ENCODE data around the gene USP31.

USP31 gene

GRCh38 chr16:23055481-23055880 lies 93.8 kb downstream of the USP31 start:
- no peak for DNase-seq (ENCODE audit: insufficient read length, low spot score)
- TF ChIP-seq, protein P1, sequence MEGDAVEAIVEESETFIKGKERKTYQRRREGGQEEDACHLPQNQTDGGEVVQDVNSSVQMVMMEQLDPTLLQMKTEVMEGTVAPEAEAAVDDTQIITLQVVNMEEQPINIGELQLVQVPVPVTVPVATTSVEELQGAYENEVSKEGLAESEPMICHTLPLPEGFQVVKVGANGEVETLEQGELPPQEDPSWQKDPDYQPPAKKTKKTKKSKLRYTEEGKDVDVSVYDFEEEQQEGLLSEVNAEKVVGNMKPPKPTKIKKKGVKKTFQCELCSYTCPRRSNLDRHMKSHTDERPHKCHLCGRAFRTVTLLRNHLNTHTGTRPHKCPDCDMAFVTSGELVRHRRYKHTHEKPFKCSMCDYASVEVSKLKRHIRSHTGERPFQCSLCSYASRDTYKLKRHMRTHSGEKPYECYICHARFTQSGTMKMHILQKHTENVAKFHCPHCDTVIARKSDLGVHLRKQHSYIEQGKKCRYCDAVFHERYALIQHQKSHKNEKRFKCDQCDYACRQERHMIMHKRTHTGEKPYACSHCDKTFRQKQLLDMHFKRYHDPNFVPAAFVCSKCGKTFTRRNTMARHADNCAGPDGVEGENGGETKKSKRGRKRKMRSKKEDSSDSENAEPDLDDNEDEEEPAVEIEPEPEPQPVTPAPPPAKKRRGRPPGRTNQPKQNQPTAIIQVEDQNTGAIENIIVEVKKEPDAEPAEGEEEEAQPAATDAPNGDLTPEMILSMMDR (IDR thresholded peaks at IDR 0.05; ENCODE audit: insufficient read depth, missing control alignments): no peak

GRCh38 chr16:23052908-23053580 lies 96.2 kb downstream of the USP31 start:
- DNase-seq (ENCODE audit: insufficient read length, low spot score) (no peak), FAIRE-seq (no peak)
- TF ChIP-seq, protein P1 (IDR thresholded peaks at IDR 0.05; ENCODE audit: insufficient read depth, missing control alignments): no peak

More at GRCh38 chr16:23055481-23055880, 93.8 kb downstream of the USP31 start:
- no peak for FAIRE-seq

- DNase-seq (ENCODE audit: insufficient read length, low spot score) (no peak), FAIRE-seq (no peak)
- TF ChIP-seq, protein P1 (IDR thresholded peaks at IDR 0.05; ENCODE audit: insufficient read depth, missing control alignments): no peak
Measured at GRCh38 chr16:23052221-23052620, 97.0 kb downstream of the USP31 start.

GRCh38 chr16:23051587-23051986 lies 97.7 kb downstream of the USP31 start:
- FAIRE-seq: no peak
- TF ChIP-seq, protein P1 (IDR thresholded peaks at IDR 0.05; ENCODE audit: insufficient read depth, missing control alignments): no peak
- no peak for DNase-seq (ENCODE audit: insufficient read length, low spot score)

GRCh38 chr16:23048164-23048563 lies 101.1 kb downstream of the USP31 start:
- FAIRE-seq (no peak), DNase-seq (ENCODE audit: insufficient read length, low spot score) (no peak)
- TF ChIP-seq, protein P1 (IDR thresholded peaks at IDR 0.05; ENCODE audit: insufficient read depth, missing control alignments): no peak

DNA sequence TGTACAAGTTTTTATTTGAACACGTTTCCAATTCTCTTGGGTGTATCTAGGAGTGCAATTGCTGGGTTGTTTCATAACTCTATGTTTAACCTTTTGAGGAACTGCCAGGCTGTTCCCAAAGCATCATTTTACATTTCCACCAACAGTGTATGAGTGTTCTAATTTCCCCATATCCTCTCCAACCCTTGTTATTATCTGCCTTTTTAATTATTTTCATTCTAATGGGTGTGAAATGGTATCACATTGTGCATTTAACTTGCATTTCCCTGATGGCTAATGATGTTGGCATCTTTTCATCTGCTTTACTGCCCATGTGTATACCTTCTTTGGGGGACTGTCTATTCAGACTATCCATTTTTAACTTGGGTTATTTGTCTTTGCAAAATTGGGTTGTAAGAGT lies 104.2 kb downstream of the USP31 start:
- FAIRE-seq (no peak), DNase-seq (ENCODE audit: insufficient read length, low spot score) (no peak)
- TF ChIP-seq, protein P1 (IDR thresholded peaks at IDR 0.05; ENCODE audit: insufficient read depth, missing control alignments): no peak

GRCh38 chr16:23040246-23040645 lies 109.0 kb downstream of the USP31 start:
- FAIRE-seq: no peak

More at GRCh38 chr16:23040246-23040645, 109.0 kb downstream of the USP31 start:
- no peak for DNase-seq (ENCODE audit: insufficient read length, low spot score)
- TF ChIP-seq, protein P1 (IDR thresholded peaks at IDR 0.05; ENCODE audit: insufficient read depth, missing control alignments): no peak
